Sigmoid colon (tissue), 7 donors: ENCODE data around the gene CBLN3. TPM values are rescaled to one million over a fixed set of nuclear protein-coding genes. Genes with fewer than 3 reads are reported as not detected.

Experiments
- DNase-seq: peaks from one replicate; pipeline ENCODE4 v3.0.0-alpha.2; 2019
- H3K27ac ChIP-seq, 4 donors: fragments of 200-600 bp; sonication (generic); one replicate each; pipeline ENCODE4 v1.5.1; 2016 to 2019; ENCODE audit warnings: mild to moderate bottlenecking in 1 of 4
- H3K27me3 ChIP-seq, 3 donors: fragments of 200-600 bp; sonication (generic); one replicate each; pipeline ENCODE4 v1.5.1; 2019; ENCODE audit warnings: mild to moderate bottlenecking in 1 of 3
- H3K36me3 ChIP-seq, 4 donors: fragments of 200-600 bp; sonication (generic); one replicate each; pipeline ENCODE4 v1.5.1; 2016 to 2019
- H3K4me1 ChIP-seq, 4 donors: fragments of 200-600 bp; sonication (generic); one replicate each; pipeline ENCODE4 v1.5.1; 2017 to 2019
- H3K4me3 ChIP-seq, 4 donors: fragments of 200-600 bp; sonication (generic); one replicate each; pipeline ENCODE4 v1.5.1; 2017 to 2019; ENCODE audit warnings: mild to moderate bottlenecking in 2 of 4, moderate library complexity in 1 of 4
- H3K9me3 ChIP-seq, 4 donors: fragments of 200-600 bp in 3 of 4; sonication (generic) in 3 of 4; one replicate each; pipeline versions ENCODE4 v1.5.1 to v1.6.1; 2013 to 2019
- EP300 ChIP-seq, 4 donors: sonication (generic); formaldehyde crosslinking; IDR thresholded peaks; one replicate each; pipeline ENCODE4 v1.6.1; 2017; ENCODE audit warnings: antibody characterized with exemption in 4 of 4
- POLR2A ChIP-seq, 2 donors: fragments of 450-650 bp; IDR thresholded peaks; one replicate each; pipeline ENCODE4 v1.6.1; 2016; ENCODE audit warnings: antibody characterized with exemption in 2 of 2, mild to moderate bottlenecking in 2 of 2, moderate library complexity in 2 of 2
- POLR2AphosphoS5 ChIP-seq, 4 donors: sonication (generic); formaldehyde crosslinking; IDR thresholded peaks; one replicate each; pipeline ENCODE4 v1.6.1; 2017; ENCODE audit warnings: antibody characterized with exemption in 4 of 4
- WGBS, 2 donors: extraction: QIAGEN DNeasy Blood & Tissue Kit; methylation state at CpG; one replicate each; pipeline ENCODE4 v1.1.7; 2013; 5-methylcytosine and 5-hydroxymethylcytosine counted together
- intact Hi-C: fragments of 100-400 bp; cut with DNase I; formaldehyde crosslinking; loops from one replicate; pipeline ENCODE4 v1.15.1; 2023
- polyA plus RNA-seq, 3 donors: library from polyadenylated mRNA; stranded (reverse); fragments of 200-250 nt; gene quantifications; one replicate each; pipeline ENCODE4 v1.2.3, GENCODE V29; 2013
- total RNA-seq, 4 donors: library from RNA; depleted of rRNA; stranded (reverse); fragments of >200 nt; gene quantifications; one replicate each; pipeline ENCODE4 v1.1.0, GENCODE V29; 2016
- TF ChIP-seq, protein P1 (sequence below), 4 experiments: fragments of 450-650 bp in 3 of 4; fragments of 200-600 bp in 1 of 4; IDR thresholded peaks; one replicate each; pipeline ENCODE4 v1.5.1; 2016 to 2019; ENCODE audit warnings: antibody characterized with exemption in 4 of 4, mild to moderate bottlenecking in 3 of 4, moderate library complexity in 2 of 4
- donor health status: healthy with polysubstance abuse.
- donor health status: Bipolar disorder and iron deficiency.
- donor health status: healthy.

Gene CBLN3
- total and polyA plus RNA-seq, 7 donors, result 0.46 to 8.9 (median 2.0) TPM

DNA sequence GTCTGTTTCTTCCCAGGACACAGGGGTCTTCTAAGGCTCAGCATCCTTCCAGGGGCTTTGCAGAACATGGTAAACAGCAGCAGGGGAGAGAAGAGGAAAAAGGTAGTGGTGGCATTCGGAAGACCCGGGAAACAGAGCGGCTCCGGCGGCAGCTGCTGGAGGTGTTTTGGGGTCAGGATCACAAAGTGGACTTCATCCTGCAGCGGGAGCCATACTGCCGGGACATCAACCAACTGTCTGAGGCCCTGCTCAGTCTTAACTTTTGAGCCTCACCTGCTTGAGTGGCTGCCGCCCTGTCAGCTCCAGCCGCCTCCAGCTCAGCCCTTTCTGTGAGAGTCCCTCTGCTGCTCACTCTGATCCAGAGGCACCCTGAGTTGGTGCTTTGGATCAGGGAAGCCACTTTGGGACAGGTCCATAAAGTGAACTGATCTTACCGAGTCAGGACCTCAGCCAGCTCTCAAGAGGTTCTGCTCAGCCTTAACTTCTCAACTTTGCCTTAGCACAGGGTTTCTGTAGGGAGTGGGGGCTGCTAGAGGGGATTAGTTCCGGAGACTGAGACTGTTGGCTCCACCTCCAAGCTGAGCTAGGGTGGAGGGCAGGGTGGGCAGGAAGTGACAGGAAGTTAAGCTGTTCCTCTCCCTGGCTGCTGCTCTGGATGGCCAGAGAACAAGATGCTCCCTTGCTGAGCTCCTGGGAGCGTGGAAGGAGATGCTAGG, 7.7 kb upstream of the CBLN3 start:
- TF ChIP-seq EP300 (IDR thresholded peaks at IDR 0.05) (no peak), POLR2AphosphoS5 (IDR thresholded peaks at IDR 0.05) (peak in 1 of 4 donors; percentile 13), POLR2A (IDR thresholded peaks at IDR 0.05) (no peak)
- TF ChIP-seq, protein P1, sequence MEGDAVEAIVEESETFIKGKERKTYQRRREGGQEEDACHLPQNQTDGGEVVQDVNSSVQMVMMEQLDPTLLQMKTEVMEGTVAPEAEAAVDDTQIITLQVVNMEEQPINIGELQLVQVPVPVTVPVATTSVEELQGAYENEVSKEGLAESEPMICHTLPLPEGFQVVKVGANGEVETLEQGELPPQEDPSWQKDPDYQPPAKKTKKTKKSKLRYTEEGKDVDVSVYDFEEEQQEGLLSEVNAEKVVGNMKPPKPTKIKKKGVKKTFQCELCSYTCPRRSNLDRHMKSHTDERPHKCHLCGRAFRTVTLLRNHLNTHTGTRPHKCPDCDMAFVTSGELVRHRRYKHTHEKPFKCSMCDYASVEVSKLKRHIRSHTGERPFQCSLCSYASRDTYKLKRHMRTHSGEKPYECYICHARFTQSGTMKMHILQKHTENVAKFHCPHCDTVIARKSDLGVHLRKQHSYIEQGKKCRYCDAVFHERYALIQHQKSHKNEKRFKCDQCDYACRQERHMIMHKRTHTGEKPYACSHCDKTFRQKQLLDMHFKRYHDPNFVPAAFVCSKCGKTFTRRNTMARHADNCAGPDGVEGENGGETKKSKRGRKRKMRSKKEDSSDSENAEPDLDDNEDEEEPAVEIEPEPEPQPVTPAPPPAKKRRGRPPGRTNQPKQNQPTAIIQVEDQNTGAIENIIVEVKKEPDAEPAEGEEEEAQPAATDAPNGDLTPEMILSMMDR (IDR thresholded peaks at IDR 0.05), result peak in 1 of 4 experiments; percentile 4
- no peak overlapping the region for H3K4me3 ChIP-seq
- WGBS, 2 donors, result 69 to 85% methylated on average over 12 of the region's 12 CpGs
- no peaks in the 10 kb centered on the region for H3K9me3 ChIP-seq
- DNase-seq, result peak; percentile 64
- H3K27ac ChIP-seq, result peak overlapping the region; percentile 66 to 72 (median 68)
- intact Hi-C loops, result loop anchor here (10.0 kb wide), 2 partner anchors 292 to 1592 kb away; partner anchors contain the start of genes EMC9, PSME2 and RNF31
- H3K27me3 ChIP-seq, result no peaks in the 10 kb centered on the region
- peaks cover 17 to 89% (median 42%) of the 10 kb centered on the region in 4 donors for H3K36me3 ChIP-seq
- peaks cover 0 to 48% (median 45%) of the 10 kb centered on the region in 4 donors for H3K4me1 ChIP-seq

DNA sequence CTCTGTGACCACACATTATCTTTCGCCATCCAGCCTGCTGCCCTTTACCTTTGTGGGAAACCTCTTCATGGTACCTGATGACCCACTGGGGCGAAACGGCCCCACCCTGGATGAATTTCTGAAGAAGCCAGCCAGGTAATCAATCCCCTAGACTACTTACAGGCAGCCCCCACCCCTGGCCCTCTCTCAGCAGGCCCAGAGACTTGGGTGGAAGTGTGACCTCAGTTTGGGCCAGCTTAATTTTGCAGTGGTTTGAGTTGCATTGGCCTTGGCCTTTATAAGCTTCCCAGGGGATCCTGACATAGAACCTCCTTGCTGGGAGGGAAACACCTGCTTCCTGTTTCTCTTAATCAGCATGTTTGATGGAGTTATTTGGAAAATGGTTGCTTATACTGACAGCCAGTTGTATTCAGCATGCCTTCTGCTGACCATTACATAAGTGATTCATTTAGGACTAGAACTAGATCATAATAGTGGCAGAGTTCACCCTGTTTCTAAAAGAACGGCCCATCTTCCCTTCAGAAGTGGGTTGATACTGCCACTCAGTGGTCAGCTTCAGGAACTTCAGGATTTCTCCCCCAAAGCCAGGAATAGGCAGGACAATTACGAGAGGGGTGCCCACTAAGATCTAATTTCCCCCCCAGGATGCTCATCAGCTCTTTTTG, 7.0 kb upstream of the CBLN3 start:
- WGBS, 2 donors, result 48 to 53% methylated on average over 5 of the region's 5 CpGs
- no peak overlapping the region for H3K4me3 ChIP-seq
- TF ChIP-seq POLR2A (IDR thresholded peaks at IDR 0.05) (no peak), EP300 (IDR thresholded peaks at IDR 0.05) (no peak), POLR2AphosphoS5 (IDR thresholded peaks at IDR 0.05) (peak; percentile 40 to 64 (median 54))
- TF ChIP-seq, protein P1 (IDR thresholded peaks at IDR 0.05), result peak; percentile 69 to 84 (median 81)
- DNase-seq, result peak; percentile 67
- H3K27me3 ChIP-seq, result no peaks in the 10 kb centered on the region
- peaks cover 0 to 50% (median 46%) of the 10 kb centered on the region in 4 donors for H3K4me1 ChIP-seq
- peaks cover 17 to 92% (median 46%) of the 10 kb centered on the region in 4 donors for H3K36me3 ChIP-seq
- no peaks in the 10 kb centered on the region for H3K9me3 ChIP-seq
- intact Hi-C loops, result loop anchor here (1.0 to 10.0 kb wide), 3 partner anchors 104 to 1592 kb away; partner anchors contain the start of genes EMC9, PSME2 and RNF31
- peak overlapping the region; percentile 66 to 72 (median 68) for H3K27ac ChIP-seq

DNA sequence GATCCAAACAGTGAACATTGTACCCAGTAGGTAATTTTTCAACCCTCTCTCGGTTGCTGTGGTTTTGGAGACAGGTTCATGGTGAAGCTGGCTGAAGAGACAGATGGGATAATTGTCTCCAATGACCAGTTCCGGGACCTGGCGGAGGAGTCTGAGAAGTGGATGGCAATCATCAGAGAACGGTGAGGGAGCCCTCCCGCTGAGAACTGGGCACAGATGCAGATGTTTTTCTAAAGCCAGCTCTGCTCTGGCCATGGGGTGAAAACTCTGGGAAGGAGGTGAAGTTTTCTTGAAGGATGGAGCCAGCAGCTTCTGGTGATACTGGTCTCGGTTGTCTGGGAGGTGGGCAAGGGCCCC, 6.5 kb upstream of the CBLN3 start:
- peaks cover 0 to 50% (median 47%) of the 10 kb centered on the region in 4 donors for H3K4me1 ChIP-seq
- no peak for DNase-seq
- H3K27me3 ChIP-seq, result no peaks in the 10 kb centered on the region
- WGBS, 2 donors, result 70 to 71% methylated on average over 6 of the region's 6 CpGs
- H3K27ac ChIP-seq, result peak overlapping the region; percentile 66 to 72 (median 68)
- peaks cover 17 to 88% (median 46%) of the 10 kb centered on the region in 4 donors for H3K36me3 ChIP-seq
- no peak for TF ChIP-seq EP300 (IDR thresholded peaks at IDR 0.05)
- TF ChIP-seq POLR2A (IDR thresholded peaks at IDR 0.05), result no peak
- TF ChIP-seq, protein P1 (IDR thresholded peaks at IDR 0.05), result no peak
- no peak for TF ChIP-seq POLR2AphosphoS5 (IDR thresholded peaks at IDR 0.05)
- intact Hi-C loops, result loop anchor here (1.0 to 10.0 kb wide), 3 partner anchors 104 to 1591 kb away; partner anchors contain the start of genes EMC9, PSME2 and RNF31
- H3K9me3 ChIP-seq, result no peaks in the 10 kb centered on the region
- no peak overlapping the region for H3K4me3 ChIP-seq

DNA sequence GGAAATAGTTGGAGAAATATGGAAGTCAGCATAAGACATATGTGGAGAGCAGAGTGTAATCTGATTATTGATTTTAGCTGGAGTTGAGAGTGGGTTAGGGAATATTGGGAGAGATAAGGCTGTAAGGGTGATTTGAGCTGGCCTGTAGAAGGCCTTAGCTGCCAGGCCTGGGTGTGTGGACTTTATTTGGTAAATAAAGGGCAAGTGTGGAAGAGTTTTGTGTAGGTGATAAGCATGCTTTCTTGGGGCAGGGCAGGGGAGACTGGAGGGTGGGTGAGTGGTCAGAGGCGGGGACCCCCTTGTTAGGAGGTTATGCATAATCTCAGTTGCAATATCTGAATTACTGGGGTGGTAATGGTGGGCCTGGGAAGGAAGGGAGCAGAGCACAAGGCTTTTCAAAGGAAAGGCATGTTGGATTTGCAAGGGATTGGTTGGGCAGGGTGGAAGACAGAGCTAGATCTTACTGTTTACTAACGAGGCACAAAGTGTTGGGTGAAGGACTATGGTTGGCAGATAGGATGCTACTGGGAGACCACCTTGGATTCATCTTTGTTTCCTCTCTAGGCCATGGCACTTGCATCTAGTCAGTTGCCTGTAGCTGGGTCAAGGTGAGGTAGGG, 5.8 kb upstream of the CBLN3 start:
- Histone ChIP-seq H3K27me3 (no peaks in the 10 kb centered on the region), H3K36me3 (peaks cover 17 to 81% (median 41%) of the 10 kb centered on the region in 4 donors), H3K4me1 (peaks cover 0 to 52% (median 46%) of the 10 kb centered on the region in 4 donors), H3K9me3 (no peaks in the 10 kb centered on the region), H3K27ac (peak overlapping the region in 1 of 4 donors; percentile 66), H3K4me3 (no peak overlapping the region)
- intact Hi-C loops, result loop anchor here (10.0 kb wide), 2 partner anchors 290 to 1590 kb away; partner anchors contain the start of genes EMC9, PSME2 and RNF31
- 81 to 89% methylated on average over 2 of the region's 2 CpGs for WGBS, 2 donors
- TF ChIP-seq EP300 (IDR thresholded peaks at IDR 0.05) (no peak), POLR2AphosphoS5 (IDR thresholded peaks at IDR 0.05) (no peak), POLR2A (IDR thresholded peaks at IDR 0.05) (no peak)
- TF ChIP-seq, protein P1 (IDR thresholded peaks at IDR 0.05), result no peak
- no peak for DNase-seq
